ENCODE measurements around the gene POC5.

- TF ChIP-seq, protein P1, sequence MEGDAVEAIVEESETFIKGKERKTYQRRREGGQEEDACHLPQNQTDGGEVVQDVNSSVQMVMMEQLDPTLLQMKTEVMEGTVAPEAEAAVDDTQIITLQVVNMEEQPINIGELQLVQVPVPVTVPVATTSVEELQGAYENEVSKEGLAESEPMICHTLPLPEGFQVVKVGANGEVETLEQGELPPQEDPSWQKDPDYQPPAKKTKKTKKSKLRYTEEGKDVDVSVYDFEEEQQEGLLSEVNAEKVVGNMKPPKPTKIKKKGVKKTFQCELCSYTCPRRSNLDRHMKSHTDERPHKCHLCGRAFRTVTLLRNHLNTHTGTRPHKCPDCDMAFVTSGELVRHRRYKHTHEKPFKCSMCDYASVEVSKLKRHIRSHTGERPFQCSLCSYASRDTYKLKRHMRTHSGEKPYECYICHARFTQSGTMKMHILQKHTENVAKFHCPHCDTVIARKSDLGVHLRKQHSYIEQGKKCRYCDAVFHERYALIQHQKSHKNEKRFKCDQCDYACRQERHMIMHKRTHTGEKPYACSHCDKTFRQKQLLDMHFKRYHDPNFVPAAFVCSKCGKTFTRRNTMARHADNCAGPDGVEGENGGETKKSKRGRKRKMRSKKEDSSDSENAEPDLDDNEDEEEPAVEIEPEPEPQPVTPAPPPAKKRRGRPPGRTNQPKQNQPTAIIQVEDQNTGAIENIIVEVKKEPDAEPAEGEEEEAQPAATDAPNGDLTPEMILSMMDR (IDR thresholded peaks at IDR 0.05): no peak
- no peak for TF ChIP-seq POLR2A (IDR thresholded peaks at IDR 0.05)
These were observed 56.4 kb downstream of the POC5 start for GRCh38 chr5:75660678-75661465.

Measured in body of pancreas (tissue), 4 donors.